HTR-8/SVneo (cell line): ENCODE results near the gene TRIM34.
"Not testable (repeated sequence)": the region's sequence is repeated elsewhere in the genome, so short reads cannot be mapped to it uniquely, and the experiment has no call there.

Source experiments
- DNase-seq: peaks from one replicate; pipeline ENCODE4 v3.0.0; 2011; ENCODE audit warnings: low spot score, mixed read lengths; ENCODE audit not compliant: insufficient read length
- FAIRE-seq: peaks from 2 replicates; lab custom pipeline; 2011; peaks lifted over from hg19 to GRCh38; lab: Jason Lieb, UNC

The TRIM34 gene

GRCh38 chr11:5618807-5619206, 6.0 kb upstream of the TRIM34 start:
- DNase-seq (no peak), FAIRE-seq (no peak)

- FAIRE-seq, result no peak
- DNase-seq, result peak; percentile 46
These were observed 3.9 kb upstream of the TRIM34 start for GRCh38 chr11:5620651-5621521.

GRCh38 chr11:5621580-5621979, 3.2 kb upstream of the TRIM34 start:
- DNase-seq (no peak), FAIRE-seq (no peak)

GRCh38 chr11:5622802-5623201, 2.0 kb upstream of the TRIM34 start:
- FAIRE-seq (no peak), DNase-seq (no peak)

- no peak for DNase-seq
- FAIRE-seq, result no peak
These were observed 480 bp downstream of the TRIM34 start for GRCh38 chr11:5625281-5625680.

- FAIRE-seq (no peak), DNase-seq (no peak)
These were observed 1.4 kb downstream of the TRIM34 start for GRCh38 chr11:5626196-5626595.

- FAIRE-seq, result no peak
- DNase-seq, result no peak
These were observed 6.6 kb downstream of the TRIM34 start for GRCh38 chr11:5631417-5631816.

GRCh38 chr11:5631969-5632635, 7.3 kb downstream of the TRIM34 start:
- DNase-seq (no peak), FAIRE-seq (no peak)

- no peak for DNase-seq
- no peak for FAIRE-seq
These were observed 15.2 kb downstream of the TRIM34 start for GRCh38 chr11:5639953-5640352.

- FAIRE-seq, result no peak
- no peak for DNase-seq
These were observed 18.8 kb downstream of the TRIM34 start for GRCh38 chr11:5643585-5643984.

GRCh38 chr11:5646139-5646538, 21.3 kb downstream of the TRIM34 start:
- DNase-seq (no peak), FAIRE-seq (no peak)

- no peak for DNase-seq
- FAIRE-seq, result no peak
These were observed 30.7 kb downstream of the TRIM34 start for GRCh38 chr11:5655474-5655873.

GRCh38 chr11:5656956-5657355, 32.2 kb downstream of the TRIM34 start:
- not testable (repeated sequence) for DNase-seq, FAIRE-seq

- DNase-seq, result no peak
- FAIRE-seq, result no peak
These were observed 33.5 kb downstream of the TRIM34 start for GRCh38 chr11:5658318-5658717.

- FAIRE-seq, result no peak
These were observed 38.7 kb downstream of the TRIM34 start for GRCh38 chr11:5663511-5663910.

GRCh38 chr11:5665051-5665570, 40.3 kb downstream of the TRIM34 start:
- FAIRE-seq (no peak), DNase-seq (no peak)

More at GRCh38 chr11:5663511-5663910, 38.7 kb downstream of the TRIM34 start:
- no peak for DNase-seq

GRCh38 chr11:5665746-5666401, 41.1 kb downstream of the TRIM34 start:
- DNase-seq (no peak), FAIRE-seq (no peak)

GRCh38 chr11:5666402-5666793, 41.6 kb downstream of the TRIM34 start:
- FAIRE-seq, result no peak

GRCh38 chr11:5671831-5672230, 47.0 kb downstream of the TRIM34 start:
- no peak for DNase-seq

More at GRCh38 chr11:5666402-5666793, 41.6 kb downstream of the TRIM34 start:
- DNase-seq, result no peak

GRCh38 chr11:5674391-5674790, 49.6 kb downstream of the TRIM34 start:
- FAIRE-seq, result no peak
- DNase-seq, result no peak

More at GRCh38 chr11:5671831-5672230, 47.0 kb downstream of the TRIM34 start:
- FAIRE-seq, result no peak

- no peak for FAIRE-seq
- no peak for DNase-seq
These were observed 55.0 kb downstream of the TRIM34 start for GRCh38 chr11:5679811-5680210.
